Osteoblast (primary cell): ENCODE data around the gene ATOSA. TPM values are rescaled to one million over a fixed set of nuclear protein-coding genes. Genes with fewer than 3 reads are reported as not detected.
A peak's percentile ranks its signal among the peaks of the same experiment; 100 is the strongest.

ENCODE experiments used
- DNase-seq: peaks from one replicate; pipeline ENCODE4 v3.0.0; 2011; ENCODE audit warnings: low spot score, mixed read lengths; ENCODE audit not compliant: insufficient read length; ENCODE audit errors: missing footprints
- H2AFZ ChIP-seq: 2 replicates; pipeline ENCODE4 v1.6.0; 2011; ENCODE audit warnings: mild to moderate bottlenecking, low read length
- H3K27ac ChIP-seq: 2 replicates; pipeline ENCODE4 v1.5.1; 2011; ENCODE audit warnings: mild to moderate bottlenecking, low read depth, low read length, moderate library complexity
- H3K27me3 ChIP-seq: 2 replicates; pipeline ENCODE4 v1.6.0; 2012; ENCODE audit warnings: mild to moderate bottlenecking, control low read depth, inconsistent platforms, low read length, moderate library complexity; ENCODE audit not compliant: insufficient read depth
- H3K36me3 ChIP-seq: 2 replicates; pipeline ENCODE4 v1.5.1; 2011; ENCODE audit warnings: mild to moderate bottlenecking, low read length, control low read depth, moderate library complexity; ENCODE audit not compliant: insufficient read depth
- H3K4me1 ChIP-seq: 2 replicates; pipeline ENCODE4 v1.5.1; 2011; ENCODE audit warnings: mild to moderate bottlenecking, low read length, control low read depth, moderate library complexity; ENCODE audit not compliant: insufficient read depth
- H3K4me2 ChIP-seq: 2 replicates; pipeline ENCODE4 v1.6.0; 2011; ENCODE audit warnings: mild to moderate bottlenecking, low read length; ENCODE audit not compliant: insufficient read depth
- H3K4me3 ChIP-seq: fragments of 200-600 bp; sonication (generic); 3 replicates; pipeline ENCODE4 v1.5.1; 2012; ENCODE audit warnings: mild to moderate bottlenecking, low read length, inconsistent platforms; ENCODE audit not compliant: insufficient read depth
- H3K79me2 ChIP-seq: 2 replicates; pipeline ENCODE4 v1.6.0; 2012; ENCODE audit warnings: mild to moderate bottlenecking, low read length, control low read depth, inconsistent platforms; ENCODE audit not compliant: insufficient read depth
- H3K9me3 ChIP-seq: 2 replicates; pipeline ENCODE4 v1.5.1; 2011; ENCODE audit warnings: low read depth, low read length, control low read depth
- H4K20me1 ChIP-seq: 2 replicates; pipeline ENCODE4 v1.6.0; 2012; ENCODE audit warnings: mild to moderate bottlenecking, low read length, control low read depth; ENCODE audit not compliant: insufficient read depth
- CTCF ChIP-seq: IDR thresholded peaks from 2 replicates; pipeline ENCODE4 v1.5.1; 2011; ENCODE audit warnings: mild to moderate bottlenecking, low read depth, low read length, moderate library complexity; ENCODE audit errors: extremely low read depth
- total RNA-seq: library from RNA; depleted of rRNA; stranded (reverse); fragments of >200 nt; gene quantifications from 2 replicates; pipeline ENCODE4 v1.2.3, GENCODE V29; 2012

Gene ATOSA
- total RNA-seq, 1 donor = 34.4 TPM

GRCh38 chr15:52677593-52678467, 1.4 kb downstream of the ATOSA start:
- H2AFZ ChIP-seq = peak overlapping the region; percentile 83
- no peaks in the 10 kb centered on the region for H3K9me3 ChIP-seq
- peaks cover 21% of the 10 kb centered on the region for H3K36me3 ChIP-seq

GRCh38 chr15:52674831-52675230, 4.4 kb downstream of the ATOSA start:
- peaks cover 3% of the 10 kb centered on the region for H4K20me1 ChIP-seq
- no peaks in the 10 kb centered on the region for H3K9me3 ChIP-seq
- H3K4me3 ChIP-seq = no peak overlapping the region
- H3K4me2 ChIP-seq = no peak overlapping the region
- H3K36me3 ChIP-seq = peaks cover 43% of the 10 kb centered on the region
- H3K27ac ChIP-seq = no peak overlapping the region
- H2AFZ ChIP-seq = no peak overlapping the region
- peaks cover 14% of the 10 kb centered on the region for H3K4me1 ChIP-seq
- peaks cover 36% of the 10 kb centered on the region for H3K79me2 ChIP-seq
- TF ChIP-seq CTCF = no peak
- DNase-seq = no peak
- H3K27me3 ChIP-seq = no peaks in the 10 kb centered on the region

More at GRCh38 chr15:52677593-52678467, 1.4 kb downstream of the ATOSA start:
- peak overlapping the region; percentile 97 for H3K4me2 ChIP-seq
- peaks cover 17% of the 10 kb centered on the region for H3K4me1 ChIP-seq
- peak overlapping the region; percentile 81 for H3K27ac ChIP-seq
- TF ChIP-seq CTCF = peak; percentile 26
- H3K4me3 ChIP-seq = peak overlapping the region; percentile 87
- peak; percentile 79 for DNase-seq
- H3K27me3 ChIP-seq = peaks cover 16% of the 10 kb centered on the region
- peaks cover 2% of the 10 kb centered on the region for H4K20me1 ChIP-seq
- peaks cover 31% of the 10 kb centered on the region for H3K79me2 ChIP-seq

GRCh38 chr15:52673734-52674133, 5.5 kb downstream of the ATOSA start:
- Histone ChIP-seq H4K20me1 (peaks cover 3% of the 10 kb centered on the region), H2AFZ (no peak overlapping the region), H3K4me1 (peaks cover 13% of the 10 kb centered on the region), H3K4me3 (no peak overlapping the region), H3K27me3 (no peaks in the 10 kb centered on the region), H3K79me2 (peaks cover 36% of the 10 kb centered on the region), H3K36me3 (peaks cover 51% of the 10 kb centered on the region), H3K27ac (no peak overlapping the region), H3K4me2 (no peak overlapping the region), H3K9me3 (no peaks in the 10 kb centered on the region)
- TF ChIP-seq CTCF = no peak
- no peak for DNase-seq

GRCh38 chr15:52673312-52673711, 5.9 kb downstream of the ATOSA start:
- no peak overlapping the region for H2AFZ ChIP-seq
- H3K9me3 ChIP-seq = no peaks in the 10 kb centered on the region
- DNase-seq = no peak
- H3K4me3 ChIP-seq = no peak overlapping the region
- H3K36me3 ChIP-seq = peaks cover 51% of the 10 kb centered on the region
- H3K4me1 ChIP-seq = peaks cover 13% of the 10 kb centered on the region
- H3K27me3 ChIP-seq = no peaks in the 10 kb centered on the region
- H3K27ac ChIP-seq = no peak overlapping the region
- peaks cover 3% of the 10 kb centered on the region for H4K20me1 ChIP-seq
- TF ChIP-seq CTCF = no peak
- no peak overlapping the region for H3K4me2 ChIP-seq
- peaks cover 34% of the 10 kb centered on the region for H3K79me2 ChIP-seq
